Measurements from ENCODE around the gene DHRSX.
"Not testable (repeated sequence)": the region's sequence is repeated elsewhere in the genome, so short reads cannot be mapped to it uniquely, and the experiment has no call there.

DHRSX gene

DNA sequence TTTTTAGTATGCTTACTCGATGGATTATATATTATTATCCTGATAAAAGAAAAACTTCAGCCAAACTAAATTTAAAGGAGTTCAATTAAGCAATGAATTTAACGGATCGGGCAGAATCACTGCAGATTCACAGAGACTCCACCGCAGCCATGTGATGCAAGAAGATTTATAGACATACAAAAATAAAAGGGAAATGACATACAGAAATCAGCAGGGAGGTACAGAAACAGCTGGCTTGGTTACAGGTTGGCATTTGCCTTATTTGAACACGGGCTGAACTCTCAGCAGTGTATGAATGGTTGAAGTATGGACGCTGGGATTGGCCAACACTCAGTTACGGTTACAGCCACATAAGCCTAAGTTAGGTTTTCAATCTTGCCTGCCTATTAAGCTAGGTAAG, 35.4 kb upstream of the DHRSX start:
- ATAC-seq = no peak
- TF ChIP-seq ISL1 (CRISPR knock-in tag; IDR thresholded peaks at IDR 0.05) (no peak), ZNF8 (CRISPR knock-in tag; IDR thresholded peaks at IDR 0.05) (no peak)
- TF ChIP-seq, protein P1, sequence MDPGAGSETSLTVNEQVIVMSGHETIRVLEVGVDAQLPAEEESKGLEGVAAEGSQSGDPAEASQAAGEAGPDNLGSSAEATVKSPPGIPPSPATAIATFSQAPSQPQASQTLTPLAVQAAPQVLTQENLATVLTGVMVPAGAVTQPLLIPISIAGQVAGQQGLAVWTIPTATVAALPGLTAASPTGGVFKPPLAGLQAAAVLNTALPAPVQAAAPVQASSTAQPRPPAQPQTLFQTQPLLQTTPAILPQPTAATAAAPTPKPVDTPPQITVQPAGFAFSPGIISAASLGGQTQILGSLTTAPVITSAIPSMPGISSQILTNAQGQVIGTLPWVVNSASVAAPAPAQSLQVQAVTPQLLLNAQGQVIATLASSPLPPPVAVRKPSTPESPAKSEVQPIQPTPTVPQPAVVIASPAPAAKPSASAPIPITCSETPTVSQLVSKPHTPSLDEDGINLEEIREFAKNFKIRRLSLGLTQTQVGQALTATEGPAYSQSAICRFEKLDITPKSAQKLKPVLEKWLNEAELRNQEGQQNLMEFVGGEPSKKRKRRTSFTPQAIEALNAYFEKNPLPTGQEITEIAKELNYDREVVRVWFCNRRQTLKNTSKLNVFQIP (CRISPR knock-in tag; IDR thresholded peaks at IDR 0.05; ENCODE audit: borderline replicate concordance, low read depth) = no peak

DNA sequence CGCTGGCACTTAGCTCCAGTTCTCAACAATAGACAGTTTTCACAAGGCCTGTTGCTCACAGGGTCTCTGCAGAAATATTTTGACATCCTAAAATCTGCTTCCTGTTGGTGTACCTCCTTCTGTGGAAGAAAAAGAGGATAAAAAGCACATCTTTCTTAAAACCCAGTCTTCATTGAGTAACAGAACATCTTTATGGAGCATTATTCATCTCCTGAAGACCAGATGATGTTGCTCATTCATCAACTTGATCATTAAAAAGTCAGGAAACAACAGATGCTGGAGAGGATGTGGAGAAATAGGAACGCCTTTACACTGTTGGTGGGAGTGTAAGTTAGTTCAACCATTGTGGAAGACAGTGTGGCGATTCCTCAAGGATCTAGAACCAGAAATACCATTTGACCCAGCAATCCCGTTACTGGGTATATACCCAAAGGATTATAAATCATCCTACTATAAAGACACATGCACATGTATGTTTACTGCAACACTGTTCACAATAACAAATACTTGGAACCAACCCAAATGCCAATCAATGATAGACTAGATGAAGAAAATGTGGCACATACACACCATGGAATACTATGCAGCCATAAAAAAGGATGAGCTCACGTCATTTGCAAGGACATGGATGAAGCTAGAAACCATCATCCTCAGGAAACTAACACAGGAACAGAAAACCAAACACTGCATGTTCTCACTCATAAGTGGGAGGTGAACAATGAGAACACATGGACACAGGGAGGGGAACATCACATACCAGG, 33.7 kb upstream of the DHRSX start:
- not testable (repeated sequence) for ATAC-seq

DNA sequence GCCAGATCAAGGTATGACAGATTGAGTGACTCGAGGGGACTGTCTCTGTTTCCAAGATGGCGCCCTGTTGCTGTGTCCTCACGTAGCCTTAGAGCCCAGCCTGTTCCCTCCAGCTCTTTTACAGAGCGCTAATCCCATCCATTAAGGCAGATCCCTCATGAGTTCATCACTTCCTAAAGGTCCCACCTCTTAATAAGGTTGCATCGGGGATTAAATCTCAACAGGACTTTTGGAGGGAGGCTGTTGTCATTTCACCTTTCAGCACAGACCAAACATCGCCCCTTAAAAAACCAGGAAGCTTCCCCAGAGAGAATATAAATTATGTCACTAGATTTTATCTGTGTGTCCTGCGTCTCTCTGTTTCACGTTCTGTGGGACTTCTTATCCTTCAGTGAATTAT, 32.6 kb upstream of the DHRSX start:
- no peak for ATAC-seq
- TF ChIP-seq ZNF8 (CRISPR knock-in tag; IDR thresholded peaks at IDR 0.05) (no peak), ZNF70 (CRISPR knock-in tag; IDR thresholded peaks at IDR 0.05) (no peak), ESRRG (CRISPR knock-in tag; IDR thresholded peaks at IDR 0.05) (no peak), TCF4 (CRISPR knock-in tag; IDR thresholded peaks at IDR 0.05; ENCODE audit: borderline replicate concordance) (no peak), TOX (CRISPR knock-in tag; IDR thresholded peaks at IDR 0.05; ENCODE audit: borderline replicate concordance) (no peak), ZC3H10 (CRISPR knock-in tag; IDR thresholded peaks at IDR 0.05) (no peak), SNAI2 (CRISPR knock-in tag; IDR thresholded peaks at IDR 0.05) (no peak), PPARA (CRISPR knock-in tag; IDR thresholded peaks at IDR 0.05; ENCODE audit: borderline replicate concordance) (no peak), GLIS3 (CRISPR knock-in tag; IDR thresholded peaks at IDR 0.05) (no peak), RARB (CRISPR knock-in tag; IDR thresholded peaks at IDR 0.05) (no peak)

DNA sequence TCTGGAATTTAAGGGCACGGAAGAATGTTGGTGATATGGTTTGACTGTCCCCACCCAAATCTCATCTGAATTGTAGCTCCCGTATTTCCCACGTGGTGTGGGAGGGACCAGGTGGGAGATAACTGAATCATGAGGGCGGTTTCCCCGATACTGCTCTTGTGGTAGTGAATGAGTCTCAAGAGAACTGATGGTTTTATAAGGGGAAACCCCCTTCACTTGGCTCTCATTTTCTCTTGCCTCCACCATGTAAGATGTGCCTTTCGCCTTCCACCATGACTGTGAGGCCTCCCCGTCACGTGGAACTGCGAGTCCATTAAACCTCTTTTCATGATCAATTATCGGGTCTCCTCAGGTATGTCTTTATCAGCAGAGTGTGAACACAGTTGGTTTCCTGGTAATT, 25.6 kb upstream of the DHRSX start:
- ATAC-seq = no peak
- TF ChIP-seq, protein P2, sequence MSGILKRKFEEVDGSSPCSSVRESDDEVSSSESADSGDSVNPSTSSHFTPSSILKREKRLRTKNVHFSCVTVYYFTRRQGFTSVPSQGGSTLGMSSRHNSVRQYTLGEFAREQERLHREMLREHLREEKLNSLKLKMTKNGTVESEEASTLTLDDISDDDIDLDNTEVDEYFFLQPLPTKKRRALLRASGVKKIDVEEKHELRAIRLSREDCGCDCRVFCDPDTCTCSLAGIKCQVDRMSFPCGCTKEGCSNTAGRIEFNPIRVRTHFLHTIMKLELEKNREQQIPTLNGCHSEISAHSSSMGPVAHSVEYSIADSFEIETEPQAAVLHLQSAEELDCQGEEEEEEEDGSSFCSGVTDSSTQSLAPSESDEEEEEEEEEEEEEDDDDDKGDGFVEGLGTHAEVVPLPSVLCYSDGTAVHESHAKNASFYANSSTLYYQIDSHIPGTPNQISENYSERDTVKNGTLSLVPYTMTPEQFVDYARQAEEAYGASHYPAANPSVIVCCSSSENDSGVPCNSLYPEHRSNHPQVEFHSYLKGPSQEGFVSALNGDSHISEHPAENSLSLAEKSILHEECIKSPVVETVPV (CRISPR knock-in tag; IDR thresholded peaks at IDR 0.05) = no peak
- TF ChIP-seq, protein P1 (CRISPR knock-in tag; IDR thresholded peaks at IDR 0.05; ENCODE audit: borderline replicate concordance, low read depth) = no peak
- no peak for TF ChIP-seq PPARA (CRISPR knock-in tag; IDR thresholded peaks at IDR 0.05; ENCODE audit: borderline replicate concordance)
- TF ChIP-seq ZFP30 (CRISPR knock-in tag; IDR thresholded peaks at IDR 0.05) = no peak
- TF ChIP-seq ZC3H10 (CRISPR knock-in tag; IDR thresholded peaks at IDR 0.05) = no peak
- no peak for TF ChIP-seq ZNF565 (CRISPR knock-in tag; conservative IDR thresholded peaks at IDR 0.05; ENCODE audit: low read depth)
- no peak for TF ChIP-seq OSR1 (CRISPR knock-in tag; IDR thresholded peaks at IDR 0.05)
- TF ChIP-seq ESRRG (CRISPR knock-in tag; IDR thresholded peaks at IDR 0.05) = no peak
- TF ChIP-seq, protein P3, sequence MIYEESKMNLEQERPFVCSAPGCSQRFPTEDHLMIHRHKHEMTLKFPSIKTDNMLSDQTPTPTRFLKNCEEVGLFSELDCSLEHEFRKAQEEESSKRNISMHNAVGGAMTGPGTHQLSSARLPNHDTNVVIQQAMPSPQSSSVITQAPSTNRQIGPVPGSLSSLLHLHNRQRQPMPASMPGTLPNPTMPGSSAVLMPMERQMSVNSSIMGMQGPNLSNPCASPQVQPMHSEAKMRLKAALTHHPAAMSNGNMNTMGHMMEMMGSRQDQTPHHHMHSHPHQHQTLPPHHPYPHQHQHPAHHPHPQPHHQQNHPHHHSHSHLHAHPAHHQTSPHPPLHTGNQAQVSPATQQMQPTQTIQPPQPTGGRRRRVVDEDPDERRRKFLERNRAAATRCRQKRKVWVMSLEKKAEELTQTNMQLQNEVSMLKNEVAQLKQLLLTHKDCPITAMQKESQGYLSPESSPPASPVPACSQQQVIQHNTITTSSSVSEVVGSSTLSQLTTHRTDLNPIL (CRISPR knock-in tag; IDR thresholded peaks at IDR 0.05; ENCODE audit: low read depth) = no peak
- TF ChIP-seq, protein P4, sequence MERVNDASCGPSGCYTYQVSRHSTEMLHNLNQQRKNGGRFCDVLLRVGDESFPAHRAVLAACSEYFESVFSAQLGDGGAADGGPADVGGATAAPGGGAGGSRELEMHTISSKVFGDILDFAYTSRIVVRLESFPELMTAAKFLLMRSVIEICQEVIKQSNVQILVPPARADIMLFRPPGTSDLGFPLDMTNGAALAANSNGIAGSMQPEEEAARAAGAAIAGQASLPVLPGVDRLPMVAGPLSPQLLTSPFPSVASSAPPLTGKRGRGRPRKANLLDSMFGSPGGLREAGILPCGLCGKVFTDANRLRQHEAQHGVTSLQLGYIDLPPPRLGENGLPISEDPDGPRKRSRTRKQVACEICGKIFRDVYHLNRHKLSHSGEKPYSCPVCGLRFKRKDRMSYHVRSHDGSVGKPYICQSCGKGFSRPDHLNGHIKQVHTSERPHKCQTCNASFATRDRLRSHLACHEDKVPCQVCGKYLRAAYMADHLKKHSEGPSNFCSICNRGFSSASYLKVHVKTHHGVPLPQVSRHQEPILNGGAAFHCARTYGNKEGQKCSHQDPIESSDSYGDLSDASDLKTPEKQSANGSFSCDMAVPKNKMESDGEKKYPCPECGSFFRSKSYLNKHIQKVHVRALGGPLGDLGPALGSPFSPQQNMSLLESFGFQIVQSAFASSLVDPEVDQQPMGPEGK (CRISPR knock-in tag; IDR thresholded peaks at IDR 0.05; ENCODE audit: borderline replicate concordance) = no peak
- TF ChIP-seq ZNF8 (CRISPR knock-in tag; IDR thresholded peaks at IDR 0.05) = no peak
- TF ChIP-seq ISL1 (CRISPR knock-in tag; IDR thresholded peaks at IDR 0.05) = no peak
- no peak for TF ChIP-seq BACH2 (CRISPR knock-in tag; IDR thresholded peaks at IDR 0.05; ENCODE audit: borderline replicate concordance)
- TF ChIP-seq, protein P5, sequence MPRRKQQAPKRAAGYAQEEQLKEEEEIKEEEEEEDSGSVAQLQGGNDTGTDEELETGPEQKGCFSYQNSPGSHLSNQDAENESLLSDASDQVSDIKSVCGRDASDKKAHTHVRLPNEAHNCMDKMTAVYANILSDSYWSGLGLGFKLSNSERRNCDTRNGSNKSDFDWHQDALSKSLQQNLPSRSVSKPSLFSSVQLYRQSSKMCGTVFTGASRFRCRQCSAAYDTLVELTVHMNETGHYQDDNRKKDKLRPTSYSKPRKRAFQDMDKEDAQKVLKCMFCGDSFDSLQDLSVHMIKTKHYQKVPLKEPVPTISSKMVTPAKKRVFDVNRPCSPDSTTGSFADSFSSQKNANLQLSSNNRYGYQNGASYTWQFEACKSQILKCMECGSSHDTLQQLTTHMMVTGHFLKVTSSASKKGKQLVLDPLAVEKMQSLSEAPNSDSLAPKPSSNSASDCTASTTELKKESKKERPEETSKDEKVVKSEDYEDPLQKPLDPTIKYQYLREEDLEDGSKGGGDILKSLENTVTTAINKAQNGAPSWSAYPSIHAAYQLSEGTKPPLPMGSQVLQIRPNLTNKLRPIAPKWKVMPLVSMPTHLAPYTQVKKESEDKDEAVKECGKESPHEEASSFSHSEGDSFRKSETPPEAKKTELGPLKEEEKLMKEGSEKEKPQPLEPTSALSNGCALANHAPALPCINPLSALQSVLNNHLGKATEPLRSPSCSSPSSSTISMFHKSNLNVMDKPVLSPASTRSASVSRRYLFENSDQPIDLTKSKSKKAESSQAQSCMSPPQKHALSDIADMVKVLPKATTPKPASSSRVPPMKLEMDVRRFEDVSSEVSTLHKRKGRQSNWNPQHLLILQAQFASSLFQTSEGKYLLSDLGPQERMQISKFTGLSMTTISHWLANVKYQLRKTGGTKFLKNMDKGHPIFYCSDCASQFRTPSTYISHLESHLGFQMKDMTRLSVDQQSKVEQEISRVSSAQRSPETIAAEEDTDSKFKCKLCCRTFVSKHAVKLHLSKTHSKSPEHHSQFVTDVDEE (CRISPR knock-in tag; IDR thresholded peaks at IDR 0.05) = no peak

Data from SK-N-SH treated with all-trans-retinoic acid at 6 μM for 48 hours (cell line).